ENCODE data around the gene TMEM108.

TMEM108 gene

GRCh38 chr3:133419151-133419909, 381.1 kb downstream of the TMEM108 start:
- DNase-seq (ENCODE audit: low spot score), result no peak

GRCh38 chr3:133424937-133425869, 387.0 kb downstream of the TMEM108 start:
- no peak for DNase-seq (ENCODE audit: low spot score)

GRCh38 chr3:133425898-133426297, 387.7 kb downstream of the TMEM108 start:
- DNase-seq (ENCODE audit: low spot score), result no peak

- DNase-seq (ENCODE audit: low spot score), result peak; percentile 38
These were observed 388.5 kb downstream of the TMEM108 start for GRCh38 chr3:133426721-133427120.

GRCh38 chr3:133428552-133428951, 390.4 kb downstream of the TMEM108 start:
- DNase-seq (ENCODE audit: low spot score), result no peak

- DNase-seq (ENCODE audit: low spot score), result no peak
These were observed 390.9 kb downstream of the TMEM108 start for GRCh38 chr3:133429063-133429462.

- no peak for DNase-seq (ENCODE audit: low spot score)
These were observed 401.4 kb downstream of the TMEM108 start for GRCh38 chr3:133439563-133439962.

GRCh38 chr3:133440652-133441051, 402.5 kb downstream of the TMEM108 start:
- DNase-seq (ENCODE audit: low spot score), result no peak

- no peak for DNase-seq (ENCODE audit: low spot score)
These were observed 403.7 kb downstream of the TMEM108 start for GRCh38 chr3:133441867-133442270.

- DNase-seq (ENCODE audit: low spot score), result no peak
These were observed 404.3 kb downstream of the TMEM108 start for GRCh38 chr3:133442518-133442917.

- peak; percentile 68 for DNase-seq (ENCODE audit: low spot score)
These were observed 405.6 kb downstream of the TMEM108 start for GRCh38 chr3:133443649-133444422.

- DNase-seq (ENCODE audit: low spot score), result no peak
These were observed 406.2 kb downstream of the TMEM108 start for GRCh38 chr3:133444423-133444774.

GRCh38 chr3:133445108-133445507, 406.9 kb downstream of the TMEM108 start:
- DNase-seq (ENCODE audit: low spot score), result no peak

Measured in COLO829 (cell line).